Measurements from ENCODE around the gene RNF10.

- no peak for TF ChIP-seq CTCF (conservative IDR thresholded peaks at IDR 0.05; ENCODE audit: low read depth, low read length)
- TF ChIP-seq EZH2 (IDR thresholded peaks at IDR 0.05; ENCODE audit: low read length, unreplicated experiment) = no peak
- TF ChIP-seq EZH2phosphoT487 (IDR thresholded peaks at IDR 0.05; ENCODE audit: borderline replicate concordance, low read length) = no peak
Observed at GRCh38 chr12:120590741-120591407, 56.7 kb downstream of the RNF10 start.
